ENCODE data around the gene NTNG1.

The NTNG1 gene

DNA sequence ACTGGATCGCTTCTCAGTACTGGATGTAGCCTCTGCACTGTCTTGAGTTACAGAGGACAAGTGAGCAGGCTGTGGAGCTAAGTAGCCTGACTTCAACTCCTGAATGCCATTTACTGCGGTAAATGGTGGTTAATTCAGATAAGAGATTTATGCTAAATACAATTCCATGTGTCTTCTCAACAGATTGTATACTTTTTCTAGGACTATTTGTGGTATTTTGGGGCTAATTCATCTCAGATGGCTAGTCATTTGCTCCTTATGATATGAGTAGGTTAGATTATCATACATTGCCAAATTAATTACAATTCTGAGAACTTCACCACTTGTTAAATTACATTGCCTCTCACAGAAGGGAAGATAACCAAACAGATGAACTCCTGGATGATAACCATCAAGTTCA lies 90.5 kb downstream of the NTNG1 start:
- TF ChIP-seq POLR2AphosphoS5 (IDR thresholded peaks at IDR 0.05; ENCODE audit: low read depth, low read length) (no peak), TAF1 (IDR thresholded peaks at IDR 0.05; ENCODE audit: borderline replicate concordance, insufficient read depth, low read length) (no peak), FOXP2 (optimal IDR thresholded peaks at IDR 0.05; ENCODE audit: borderline replicate concordance, extremely low read depth, extremely low read length, insufficient read depth) (no peak), SIN3A (IDR thresholded peaks at IDR 0.05; ENCODE audit: borderline replicate concordance, insufficient read depth, low read length) (no peak)
- TF ChIP-seq, protein P1, sequence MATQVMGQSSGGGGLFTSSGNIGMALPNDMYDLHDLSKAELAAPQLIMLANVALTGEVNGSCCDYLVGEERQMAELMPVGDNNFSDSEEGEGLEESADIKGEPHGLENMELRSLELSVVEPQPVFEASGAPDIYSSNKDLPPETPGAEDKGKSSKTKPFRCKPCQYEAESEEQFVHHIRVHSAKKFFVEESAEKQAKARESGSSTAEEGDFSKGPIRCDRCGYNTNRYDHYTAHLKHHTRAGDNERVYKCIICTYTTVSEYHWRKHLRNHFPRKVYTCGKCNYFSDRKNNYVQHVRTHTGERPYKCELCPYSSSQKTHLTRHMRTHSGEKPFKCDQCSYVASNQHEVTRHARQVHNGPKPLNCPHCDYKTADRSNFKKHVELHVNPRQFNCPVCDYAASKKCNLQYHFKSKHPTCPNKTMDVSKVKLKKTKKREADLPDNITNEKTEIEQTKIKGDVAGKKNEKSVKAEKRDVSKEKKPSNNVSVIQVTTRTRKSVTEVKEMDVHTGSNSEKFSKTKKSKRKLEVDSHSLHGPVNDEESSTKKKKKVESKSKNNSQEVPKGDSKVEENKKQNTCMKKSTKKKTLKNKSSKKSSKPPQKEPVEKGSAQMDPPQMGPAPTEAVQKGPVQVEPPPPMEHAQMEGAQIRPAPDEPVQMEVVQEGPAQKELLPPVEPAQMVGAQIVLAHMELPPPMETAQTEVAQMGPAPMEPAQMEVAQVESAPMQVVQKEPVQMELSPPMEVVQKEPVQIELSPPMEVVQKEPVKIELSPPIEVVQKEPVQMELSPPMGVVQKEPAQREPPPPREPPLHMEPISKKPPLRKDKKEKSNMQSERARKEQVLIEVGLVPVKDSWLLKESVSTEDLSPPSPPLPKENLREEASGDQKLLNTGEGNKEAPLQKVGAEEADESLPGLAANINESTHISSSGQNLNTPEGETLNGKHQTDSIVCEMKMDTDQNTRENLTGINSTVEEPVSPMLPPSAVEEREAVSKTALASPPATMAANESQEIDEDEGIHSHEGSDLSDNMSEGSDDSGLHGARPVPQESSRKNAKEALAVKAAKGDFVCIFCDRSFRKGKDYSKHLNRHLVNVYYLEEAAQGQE (IDR thresholded peaks at IDR 0.05; ENCODE audit: insufficient read depth in 1 of 2, low read depth in 2 of 2, low read length in 2 of 2): no peak

DNA sequence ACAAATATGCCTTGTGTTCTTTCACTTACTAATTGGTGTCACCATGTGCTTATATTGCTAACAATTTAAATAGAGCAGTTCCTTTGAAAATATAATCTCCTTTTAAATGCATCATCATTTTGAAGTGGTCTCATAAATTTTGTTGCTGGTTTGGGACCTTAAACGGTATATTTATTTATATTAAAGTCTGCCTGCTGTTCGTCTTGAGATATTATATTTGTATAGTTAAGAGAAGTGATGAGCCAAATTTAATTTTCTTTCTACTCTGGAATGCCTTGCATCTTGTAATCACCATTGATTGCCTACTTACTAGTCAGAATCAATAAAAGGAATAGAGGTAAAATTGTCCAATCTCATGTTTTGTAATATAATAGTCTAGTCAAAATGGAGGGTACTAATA lies 91.6 kb downstream of the NTNG1 start:
- TF ChIP-seq, protein P1 (IDR thresholded peaks at IDR 0.05; ENCODE audit: insufficient read depth in 1 of 2, low read depth in 2 of 2, low read length in 2 of 2): no peak
- no peak for TF ChIP-seq FOXP2 (optimal IDR thresholded peaks at IDR 0.05; ENCODE audit: borderline replicate concordance, extremely low read depth, extremely low read length, insufficient read depth)
- no peak for TF ChIP-seq TAF1 (IDR thresholded peaks at IDR 0.05; ENCODE audit: borderline replicate concordance, insufficient read depth, low read length)
- no peak for TF ChIP-seq SIN3A (IDR thresholded peaks at IDR 0.05; ENCODE audit: borderline replicate concordance, insufficient read depth, low read length)
- no peak for TF ChIP-seq POLR2AphosphoS5 (IDR thresholded peaks at IDR 0.05; ENCODE audit: low read depth, low read length)

DNA sequence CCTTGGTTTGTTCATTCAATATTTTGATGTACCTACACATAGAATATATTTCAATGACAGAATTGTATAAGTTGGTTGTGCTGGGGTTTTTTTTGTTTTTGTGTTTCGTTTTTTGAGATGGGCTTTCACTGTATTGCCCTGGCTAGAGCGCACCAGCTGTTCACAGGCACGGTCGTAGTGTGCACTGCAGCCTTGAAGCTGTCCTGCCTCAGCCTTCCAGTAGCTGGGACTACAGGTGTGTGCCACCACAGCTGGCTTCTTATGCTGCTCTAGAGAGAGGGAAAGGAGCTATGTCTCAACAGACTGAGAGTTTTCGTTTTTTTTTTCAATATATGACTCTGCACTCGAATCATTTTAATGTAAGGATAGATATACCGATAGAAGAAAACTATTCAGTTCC lies 102.6 kb downstream of the NTNG1 start:
- TF ChIP-seq POLR2AphosphoS5 (IDR thresholded peaks at IDR 0.05; ENCODE audit: low read depth, low read length): no peak
- TF ChIP-seq SIN3A (IDR thresholded peaks at IDR 0.05; ENCODE audit: borderline replicate concordance, insufficient read depth, low read length): no peak
- TF ChIP-seq, protein P1 (IDR thresholded peaks at IDR 0.05; ENCODE audit: insufficient read depth in 1 of 2, low read depth in 2 of 2, low read length in 2 of 2): no peak
- no peak for TF ChIP-seq FOXP2 (optimal IDR thresholded peaks at IDR 0.05; ENCODE audit: borderline replicate concordance, extremely low read depth, extremely low read length, insufficient read depth)
- no peak for TF ChIP-seq TAF1 (IDR thresholded peaks at IDR 0.05; ENCODE audit: borderline replicate concordance, insufficient read depth, low read length)

DNA sequence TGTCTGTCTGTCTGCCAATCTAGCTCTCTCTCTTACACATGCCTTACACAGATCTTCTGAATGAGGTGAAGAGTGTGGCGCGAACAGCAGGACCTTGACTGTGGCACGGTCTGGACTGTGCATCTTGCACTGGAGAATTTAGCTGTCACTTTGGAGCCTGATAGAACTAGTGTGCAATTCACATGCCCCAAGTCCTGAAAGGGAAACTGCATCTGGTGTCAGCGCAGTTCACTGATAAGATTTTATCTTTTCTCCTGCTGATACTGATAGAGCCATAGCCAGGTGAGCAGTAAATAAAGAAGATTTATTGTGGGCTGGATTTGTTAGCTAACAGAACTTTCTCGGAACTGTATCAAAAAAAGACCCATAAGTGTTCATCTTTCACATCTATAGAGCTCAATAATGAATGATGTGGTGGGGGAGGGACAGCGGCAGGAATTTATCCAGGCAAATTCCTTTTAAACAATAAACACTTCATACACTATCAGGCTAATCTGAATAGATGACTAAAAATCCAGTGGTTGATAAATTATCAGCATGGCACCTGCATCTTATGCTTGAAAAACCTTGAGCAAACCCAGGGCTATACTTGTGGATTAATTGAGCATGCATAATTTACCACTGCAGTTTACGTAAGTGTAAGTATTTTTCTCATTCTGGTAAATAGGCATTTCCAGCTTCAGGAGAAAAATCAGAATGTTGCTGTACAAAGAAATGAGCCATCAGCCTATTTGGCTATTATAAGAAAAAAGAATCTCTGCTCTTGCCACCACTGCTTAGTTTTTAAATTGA lies 104.1 kb downstream of the NTNG1 start:
- TF ChIP-seq POLR2AphosphoS5 (IDR thresholded peaks at IDR 0.05; ENCODE audit: low read depth, low read length) (no peak), TAF1 (IDR thresholded peaks at IDR 0.05; ENCODE audit: borderline replicate concordance, insufficient read depth, low read length) (no peak), SIN3A (IDR thresholded peaks at IDR 0.05; ENCODE audit: borderline replicate concordance, insufficient read depth, low read length) (no peak), FOXP2 (optimal IDR thresholded peaks at IDR 0.05; ENCODE audit: borderline replicate concordance, extremely low read depth, extremely low read length, insufficient read depth) (no peak)
- TF ChIP-seq, protein P1 (IDR thresholded peaks at IDR 0.05; ENCODE audit: insufficient read depth in 1 of 2, low read depth in 2 of 2, low read length in 2 of 2): no peak
